ENCODE results near the gene PPT1.

GRCh38 chr1:40078512-40079333, 18.3 kb downstream of the PPT1 start:
- TF ChIP-seq POLR2A (IDR thresholded peaks at IDR 0.05) (no peak), POLR2AphosphoS5 (IDR thresholded peaks at IDR 0.05) (peak; percentile 14), CTCF (IDR thresholded peaks at IDR 0.05) (peak; percentile 16 to 59 (median 52))

All from prostate gland (tissue), 2 donors.